Epithelial cell of esophagus (primary cell): ENCODE data around the gene RSPH6A.

Experiments
- DNase-seq: peaks from one replicate; pipeline ENCODE4 v3.0.0; 2010; ENCODE audit warnings: low read depth
- H3K4me3 ChIP-seq: 2 replicates; pipeline ENCODE4 v1.5.1; 2011; ENCODE audit warnings: mild to moderate bottlenecking, low read length, control low read depth
- TF ChIP-seq, protein P1 (sequence below): IDR thresholded peaks from 2 replicates; pipeline ENCODE4 v1.5.1; 2011; ENCODE audit warnings: low read depth, mild to moderate bottlenecking, low read length, control low read depth, inconsistent platforms; ENCODE audit not compliant: insufficient read depth; ENCODE audit errors: missing control alignments

Gene RSPH6A

DNA sequence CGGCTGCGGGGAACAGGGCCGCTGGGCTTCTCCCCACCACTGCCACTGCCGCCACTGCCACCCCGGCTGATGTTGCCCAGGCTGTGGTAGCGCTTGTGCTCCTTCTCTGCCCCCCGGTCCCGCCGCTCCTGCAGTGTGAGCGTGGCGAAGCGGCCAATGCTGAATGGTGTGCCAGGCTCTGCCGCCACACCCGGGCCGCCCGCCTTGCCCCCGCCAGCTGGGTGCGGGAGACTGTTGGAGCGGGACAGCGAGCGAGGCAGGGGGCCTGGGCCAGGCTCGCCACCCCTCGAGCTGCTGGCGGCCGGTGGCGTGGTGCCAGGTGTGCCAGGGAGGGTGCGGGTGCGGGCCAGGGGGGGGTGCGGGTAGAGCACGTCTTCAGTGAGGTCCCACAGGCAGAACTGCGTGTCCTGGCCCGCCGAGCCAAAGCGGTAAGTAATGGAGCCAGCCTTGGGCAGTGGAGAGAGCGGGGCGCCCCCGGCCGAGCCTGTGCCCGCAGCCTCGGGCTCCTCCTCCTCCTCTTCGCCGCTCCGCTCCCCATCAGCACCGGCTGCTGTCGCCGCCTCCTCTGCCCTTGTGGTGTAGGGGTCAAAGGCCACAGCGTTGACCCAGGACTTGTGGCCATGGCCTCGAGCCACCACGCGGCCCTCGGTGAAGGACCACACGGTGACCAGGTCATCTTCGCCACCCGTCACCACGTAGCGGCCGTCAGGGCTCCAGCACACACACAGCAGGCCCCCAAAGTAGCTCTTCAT lies 29.2 kb downstream of the RSPH6A start:
- TF ChIP-seq, protein P1, sequence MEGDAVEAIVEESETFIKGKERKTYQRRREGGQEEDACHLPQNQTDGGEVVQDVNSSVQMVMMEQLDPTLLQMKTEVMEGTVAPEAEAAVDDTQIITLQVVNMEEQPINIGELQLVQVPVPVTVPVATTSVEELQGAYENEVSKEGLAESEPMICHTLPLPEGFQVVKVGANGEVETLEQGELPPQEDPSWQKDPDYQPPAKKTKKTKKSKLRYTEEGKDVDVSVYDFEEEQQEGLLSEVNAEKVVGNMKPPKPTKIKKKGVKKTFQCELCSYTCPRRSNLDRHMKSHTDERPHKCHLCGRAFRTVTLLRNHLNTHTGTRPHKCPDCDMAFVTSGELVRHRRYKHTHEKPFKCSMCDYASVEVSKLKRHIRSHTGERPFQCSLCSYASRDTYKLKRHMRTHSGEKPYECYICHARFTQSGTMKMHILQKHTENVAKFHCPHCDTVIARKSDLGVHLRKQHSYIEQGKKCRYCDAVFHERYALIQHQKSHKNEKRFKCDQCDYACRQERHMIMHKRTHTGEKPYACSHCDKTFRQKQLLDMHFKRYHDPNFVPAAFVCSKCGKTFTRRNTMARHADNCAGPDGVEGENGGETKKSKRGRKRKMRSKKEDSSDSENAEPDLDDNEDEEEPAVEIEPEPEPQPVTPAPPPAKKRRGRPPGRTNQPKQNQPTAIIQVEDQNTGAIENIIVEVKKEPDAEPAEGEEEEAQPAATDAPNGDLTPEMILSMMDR, result no peak
- no peak overlapping the region for H3K4me3 ChIP-seq
- DNase-seq, result no peak

DNA sequence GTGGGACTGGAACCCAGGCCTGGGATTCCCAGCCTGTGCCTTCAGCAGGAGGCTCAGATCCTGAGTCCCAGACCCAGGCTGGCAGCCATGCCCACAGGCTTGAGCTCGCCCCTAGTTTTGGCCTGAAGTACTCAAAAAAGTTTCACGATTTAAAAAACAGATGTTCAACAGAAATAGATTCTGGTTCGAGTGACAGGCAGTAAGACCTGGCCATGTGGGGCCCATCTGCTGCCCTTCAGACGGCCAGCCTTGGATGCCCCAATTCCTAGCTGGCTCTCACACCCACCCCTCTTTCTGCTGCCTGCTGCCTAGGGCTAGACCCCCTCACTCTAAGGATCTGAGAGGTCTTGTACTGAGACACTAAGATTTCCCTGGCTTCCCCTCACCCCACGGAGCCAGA lies 30.0 kb downstream of the RSPH6A start:
- no peak for DNase-seq
- TF ChIP-seq, protein P1, result no peak
- H3K4me3 ChIP-seq, result no peak overlapping the region

- H3K4me3 ChIP-seq, result no peak overlapping the region
- DNase-seq, result no peak
- TF ChIP-seq, protein P1, result no peak
Observed at GRCh38 chr19:45784096-45784495, 31.0 kb downstream of the RSPH6A start.

GRCh38 chr19:45782820-45783785 lies 32.0 kb downstream of the RSPH6A start:
- H3K4me3 ChIP-seq, result no peak overlapping the region
- TF ChIP-seq, protein P1, result no peak

GRCh38 chr19:45782162-45782691 lies 32.9 kb downstream of the RSPH6A start, which contains the start of gene DMPK:
DMPK (minus strand) TSS chr19:45782490; CDS start chr19:45782352, 138 bp downstream.
- DNase-seq, result peak; percentile 48
- TF ChIP-seq, protein P1, result no peak

More at GRCh38 chr19:45782820-45783785, 32.0 kb downstream of the RSPH6A start:
- peak; percentile 29 for DNase-seq

DNA sequence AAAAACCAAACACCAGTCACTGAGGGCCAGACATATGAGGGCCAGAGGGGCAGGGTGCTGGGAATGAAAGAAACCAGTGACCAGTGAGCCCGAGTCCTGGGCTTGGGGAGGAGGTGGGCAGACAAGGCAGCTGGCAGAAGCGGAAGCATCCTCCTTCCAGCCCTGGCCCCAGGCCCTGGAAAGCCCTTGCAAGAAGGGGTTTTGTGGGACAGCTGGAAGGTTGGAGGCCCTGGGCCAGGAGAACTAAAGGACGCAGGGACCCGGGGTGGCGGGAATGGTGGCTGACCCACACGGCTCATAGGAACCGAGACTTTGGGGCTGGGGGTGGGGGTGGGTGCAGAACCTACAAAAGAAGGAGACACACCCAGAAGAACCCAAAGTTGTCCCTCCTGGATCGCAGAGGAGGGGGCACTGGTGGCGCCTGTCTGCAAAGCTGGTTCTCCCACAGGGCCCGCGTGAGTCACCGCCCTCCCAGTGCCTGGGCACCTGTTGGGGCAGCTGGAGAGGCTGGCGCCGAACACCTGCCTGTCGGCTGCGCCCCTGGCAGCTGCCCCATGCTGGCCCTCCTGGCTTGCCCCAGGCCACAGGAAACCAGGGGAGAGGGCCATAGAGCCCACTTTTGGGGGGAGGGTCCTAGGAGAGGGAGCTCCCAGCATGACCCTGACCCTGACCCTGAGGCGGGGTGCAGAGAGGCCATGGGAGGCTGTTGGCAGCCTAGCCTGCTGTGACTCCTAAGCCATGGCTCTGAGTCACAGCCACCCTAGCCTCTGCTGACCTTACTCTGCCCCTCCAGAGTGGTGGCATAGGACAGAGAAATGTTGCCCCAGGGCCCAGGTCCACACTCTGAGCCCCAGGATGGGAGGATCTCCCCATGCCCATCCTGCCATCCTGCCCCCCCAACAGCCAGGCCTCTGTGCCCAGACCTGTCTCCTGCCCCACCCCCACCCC lies 33.6 kb downstream of the RSPH6A start:
- no peak overlapping the region for H3K4me3 ChIP-seq
- DNase-seq, result peak; percentile 73
- TF ChIP-seq, protein P1, result no peak

More at GRCh38 chr19:45782162-45782691, 32.9 kb downstream of the RSPH6A start, which contains the start of gene DMPK:
- H3K4me3 ChIP-seq, result no peak within 1 kb of the TSS
